ENCODE measurements around the gene RFLNA.

The RFLNA gene

DNA sequence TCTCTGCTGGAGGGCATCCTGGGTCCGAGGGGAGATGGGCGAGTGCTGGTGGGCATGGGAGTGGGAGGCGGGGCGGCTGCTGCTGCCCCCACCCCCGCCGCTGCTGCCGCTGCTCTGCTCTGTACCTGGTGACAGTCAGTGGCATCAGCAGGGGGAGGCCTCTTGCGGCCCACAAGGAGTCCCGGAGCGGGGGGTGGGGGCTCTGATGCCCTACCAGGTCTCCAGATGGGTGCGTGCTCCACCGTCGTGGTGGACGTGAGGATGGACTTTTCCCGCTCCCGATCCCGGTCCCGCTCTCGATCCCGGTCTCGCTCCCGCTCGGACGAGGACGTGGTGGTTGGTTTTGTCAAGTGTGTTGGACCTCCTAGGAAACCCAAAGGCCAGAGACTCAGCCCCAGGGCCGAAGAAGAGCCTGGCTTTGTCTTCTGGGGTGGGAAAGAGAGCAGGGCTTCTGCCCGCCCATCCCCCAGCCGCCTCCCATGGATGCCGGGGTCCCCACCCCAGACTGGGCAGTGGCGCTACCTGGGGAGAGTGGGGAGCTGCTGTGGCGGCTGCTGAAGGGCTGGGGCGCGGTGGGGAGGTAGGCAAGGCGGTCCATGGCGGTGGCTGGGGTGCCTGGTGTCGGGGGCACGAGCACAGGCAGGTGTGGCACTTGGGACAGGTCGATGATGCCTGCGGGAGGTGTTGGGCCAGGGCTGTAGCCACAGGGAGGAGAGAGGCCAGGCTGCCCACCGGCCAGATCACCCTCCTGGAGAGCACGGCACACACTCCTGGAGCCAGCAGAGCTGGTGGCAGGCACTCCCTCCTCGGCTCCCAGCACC is 45.4 kb downstream of the RFLNA start:
- DNase-seq = no peak

DNA sequence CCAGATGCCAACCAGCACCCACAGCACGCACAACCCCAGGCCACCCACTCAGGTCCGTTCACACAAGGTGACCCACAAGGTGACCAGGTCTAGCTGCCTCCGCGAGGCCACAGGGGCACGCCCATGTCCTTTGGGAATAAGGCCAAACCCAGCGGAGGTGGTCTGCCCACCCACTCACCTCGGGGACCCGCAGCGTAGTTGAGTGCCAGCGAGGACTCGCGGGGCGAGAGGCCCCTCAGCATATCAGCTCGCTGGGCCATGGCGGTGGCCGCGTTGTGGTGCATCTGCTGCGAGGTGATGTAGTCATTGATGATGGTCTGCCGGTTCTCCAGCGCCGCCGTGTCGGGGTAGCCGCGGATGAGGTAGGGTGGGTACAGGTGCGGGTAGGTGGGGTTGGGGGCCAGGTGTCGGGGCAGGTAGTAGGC is 46.8 kb downstream of the RFLNA start:
- no peak for DNase-seq

DNA sequence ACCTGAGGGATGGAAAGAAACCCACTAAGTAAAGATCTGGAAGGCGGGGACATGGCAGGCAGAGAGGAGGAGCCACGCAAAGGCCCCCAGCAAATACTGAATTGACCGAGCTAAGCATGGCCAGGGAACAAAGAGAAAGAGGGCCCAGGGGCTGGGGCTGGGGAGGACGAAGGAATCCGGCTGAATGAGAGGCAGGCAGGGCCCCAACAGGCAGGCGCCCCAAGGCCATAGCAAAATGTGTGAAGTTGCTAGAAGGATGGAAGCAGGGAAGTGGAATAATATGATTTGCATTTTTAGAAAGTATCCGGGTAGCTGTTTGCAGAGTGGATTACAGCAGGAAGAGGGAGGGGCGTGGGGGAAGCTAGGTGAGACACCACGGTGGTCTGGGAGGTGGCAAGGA is 49.1 kb downstream of the RFLNA start:
- no peak for DNase-seq

DNA sequence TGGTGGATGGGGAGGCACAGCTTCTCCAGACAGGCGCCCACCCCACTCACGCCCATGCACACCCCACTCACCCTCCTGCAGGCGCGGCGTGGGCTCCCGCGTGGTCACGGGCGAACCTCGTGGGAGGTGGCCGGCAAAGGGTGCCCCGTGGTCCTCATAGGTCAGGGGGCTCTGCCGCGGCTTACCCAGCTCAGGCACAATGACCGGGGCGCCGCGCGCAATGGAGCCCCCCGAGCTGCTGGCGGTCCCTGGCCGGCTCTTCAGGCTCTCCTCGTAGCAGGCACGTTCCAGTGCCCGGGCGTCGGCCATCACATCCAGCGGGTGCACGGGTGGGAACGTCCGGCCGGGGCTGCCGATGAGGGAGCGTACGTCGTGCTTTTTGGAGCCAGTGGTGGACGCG is 49.6 kb downstream of the RFLNA start:
- DNase-seq = no peak

DNA sequence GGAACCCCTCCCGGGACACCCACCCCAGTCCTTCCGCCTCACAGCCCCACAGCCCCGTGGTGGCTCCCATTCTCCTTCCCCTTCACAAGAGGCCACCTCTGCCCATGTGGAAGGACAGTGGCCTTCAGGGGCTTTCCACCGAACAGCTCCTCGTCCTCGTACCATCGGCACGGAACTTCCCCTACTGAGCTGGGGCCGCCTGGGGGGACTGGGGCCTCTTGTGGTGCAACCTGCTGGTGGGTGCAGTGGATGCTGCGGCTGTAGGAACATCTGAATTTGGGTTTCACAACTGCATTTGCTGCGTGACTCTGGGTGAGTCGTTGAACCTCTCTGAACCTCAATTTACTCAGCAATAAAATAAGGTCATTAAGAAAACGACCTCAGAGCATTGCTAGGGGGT is 50.9 kb downstream of the RFLNA start:
- DNase-seq = no peak

DNA sequence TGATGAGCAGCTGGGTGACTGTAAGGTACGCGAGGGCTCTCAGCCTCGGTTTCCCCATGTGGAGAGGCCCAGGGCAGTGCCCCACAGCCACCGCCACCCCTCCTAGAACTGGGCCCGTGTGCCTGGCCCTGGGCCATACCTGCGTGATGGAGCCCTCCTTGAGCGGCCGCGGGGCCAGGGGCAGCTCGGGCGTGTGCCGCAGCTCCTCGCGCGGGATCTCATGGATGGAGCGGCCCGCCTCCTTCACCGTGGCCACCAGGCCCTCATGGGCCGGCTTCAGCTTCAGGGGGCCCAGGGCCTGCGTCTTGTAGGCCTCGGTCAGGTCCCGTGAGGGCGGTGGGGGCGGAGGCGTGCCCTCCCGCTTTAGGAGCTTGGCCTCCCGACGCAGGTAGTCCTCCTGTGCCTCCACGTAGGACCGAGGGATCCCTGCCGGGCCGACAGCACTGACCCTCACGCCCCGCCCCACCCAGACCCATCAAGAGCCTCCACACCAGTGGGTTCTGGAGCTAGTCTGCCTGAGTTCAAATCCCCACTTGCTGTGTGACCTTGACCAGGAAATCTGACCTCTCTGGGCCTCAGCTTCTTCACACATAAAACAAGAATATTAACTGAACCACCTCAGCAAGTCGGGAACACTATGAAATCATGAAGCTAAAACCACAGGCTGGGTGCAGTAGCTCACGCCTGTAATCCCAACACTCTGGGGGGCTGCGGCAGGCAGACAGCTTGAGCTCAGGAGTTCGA is 51.7 kb downstream of the RFLNA start:
- no peak for DNase-seq

DNA sequence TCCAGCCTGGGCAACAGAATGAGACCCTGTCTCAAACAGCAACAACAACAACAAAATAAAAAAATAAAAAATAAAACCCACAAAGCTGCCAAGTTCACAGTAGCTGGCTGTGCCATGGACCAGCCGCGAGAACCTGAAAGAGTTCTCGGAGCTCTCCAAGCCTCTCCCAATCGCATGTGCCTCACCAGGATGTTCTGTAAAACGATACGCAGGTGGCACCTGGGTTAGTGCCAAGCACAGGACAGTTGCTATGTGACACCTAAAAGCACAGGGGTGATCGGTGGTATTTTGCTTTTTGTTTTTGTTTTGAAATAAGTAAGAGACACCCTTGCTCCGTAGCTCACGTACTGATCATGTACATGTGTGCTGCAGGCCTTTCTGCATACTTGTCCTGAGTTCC is 52.4 kb downstream of the RFLNA start:
- no peak for DNase-seq

DNA sequence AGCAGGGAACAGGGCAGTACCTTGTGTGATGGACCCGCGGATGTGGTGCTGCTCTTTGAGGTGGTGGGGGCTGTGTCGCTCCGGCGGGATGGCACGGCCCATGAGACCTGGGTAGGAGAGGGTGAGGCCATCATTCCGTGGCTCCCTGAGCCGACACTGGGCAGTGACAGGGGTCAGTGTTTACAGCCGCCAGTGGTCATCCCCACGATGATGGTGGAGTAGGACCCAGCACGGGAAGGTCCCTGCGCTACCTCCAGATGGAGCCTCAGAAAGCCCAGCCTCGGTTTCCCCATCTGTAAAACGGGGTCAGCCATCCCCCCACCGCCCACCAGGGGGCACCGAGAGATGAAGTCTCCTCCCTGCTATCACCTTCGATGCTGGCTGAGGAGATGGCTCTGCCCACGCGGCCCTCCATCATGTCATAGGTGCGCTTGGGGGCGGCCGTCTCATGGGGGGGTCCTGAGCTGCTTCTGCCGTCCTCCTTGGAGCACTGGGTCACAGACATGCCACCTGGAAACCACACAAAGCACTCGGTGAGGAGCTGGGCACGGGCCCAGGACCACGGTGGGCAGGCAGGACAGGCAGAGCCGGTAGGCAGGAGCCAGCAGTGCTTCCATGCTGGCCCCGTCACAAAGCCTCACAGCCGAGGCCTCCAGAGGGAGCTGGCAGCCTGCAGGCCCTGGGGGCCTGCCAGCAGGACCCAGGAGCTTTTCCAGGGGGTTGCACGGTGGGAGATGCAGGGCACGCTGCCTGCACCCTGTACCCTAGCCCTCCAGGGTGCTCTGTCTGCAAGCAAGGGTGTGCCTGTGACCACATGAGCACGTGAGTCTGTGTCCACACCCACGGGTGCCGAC is 53.1 kb downstream of the RFLNA start:
- DNase-seq = peak; percentile 27

DNA sequence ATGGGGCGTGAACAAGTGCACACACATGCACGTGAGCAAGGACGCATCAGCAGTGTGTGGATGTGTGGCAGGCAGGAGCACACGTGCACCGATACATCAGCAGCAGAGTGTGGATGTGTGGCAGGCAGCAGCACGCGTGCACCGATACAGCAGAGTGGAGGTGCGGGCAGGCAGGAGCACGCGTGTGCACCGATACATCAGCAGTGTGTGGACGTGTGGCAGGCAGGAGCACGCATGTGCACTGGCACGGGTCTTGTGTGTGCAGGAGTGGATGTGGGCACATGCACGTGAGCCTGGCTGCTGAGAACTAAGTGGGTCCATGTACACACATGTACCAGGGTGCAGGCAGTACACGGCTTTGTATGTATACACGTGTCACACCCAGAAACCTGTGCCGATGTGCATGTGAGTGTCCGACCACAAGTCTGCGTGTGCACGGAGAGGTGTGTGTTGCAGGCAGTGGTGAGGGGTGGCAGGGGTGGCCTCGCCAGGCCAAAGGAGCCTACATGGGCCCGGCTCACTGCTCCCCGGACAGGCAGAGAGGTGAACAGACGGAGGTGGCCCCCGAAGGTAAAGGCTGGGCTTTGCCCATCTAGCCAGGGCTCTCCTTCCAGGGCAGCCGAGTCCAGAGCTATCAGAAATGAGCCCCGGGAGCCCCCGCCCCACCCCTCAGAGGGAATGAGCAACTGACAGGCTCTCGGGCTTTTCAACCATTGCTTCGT is 53.9 kb downstream of the RFLNA start:
- DNase-seq = no peak

DNA sequence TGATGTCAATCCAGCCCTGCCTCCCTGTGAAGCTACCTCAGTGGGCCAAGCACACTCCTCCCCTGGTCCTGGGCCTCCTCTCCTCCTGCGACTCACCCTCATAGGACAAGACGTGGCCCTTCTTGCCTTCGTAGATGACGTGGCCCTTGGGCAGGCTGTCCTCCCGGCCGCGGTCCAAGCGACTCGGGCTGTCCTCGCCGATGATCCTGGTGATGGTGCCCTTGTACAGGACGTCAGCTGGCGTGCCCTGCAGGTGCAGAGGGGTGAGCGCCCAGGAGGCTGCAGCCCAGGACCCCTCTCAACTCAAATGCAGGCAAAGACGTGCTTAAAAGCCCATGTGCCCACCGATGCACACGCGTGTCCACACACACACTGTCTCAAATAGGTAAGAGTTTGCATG is 55.6 kb downstream of the RFLNA start:
- no peak for DNase-seq

DNA sequence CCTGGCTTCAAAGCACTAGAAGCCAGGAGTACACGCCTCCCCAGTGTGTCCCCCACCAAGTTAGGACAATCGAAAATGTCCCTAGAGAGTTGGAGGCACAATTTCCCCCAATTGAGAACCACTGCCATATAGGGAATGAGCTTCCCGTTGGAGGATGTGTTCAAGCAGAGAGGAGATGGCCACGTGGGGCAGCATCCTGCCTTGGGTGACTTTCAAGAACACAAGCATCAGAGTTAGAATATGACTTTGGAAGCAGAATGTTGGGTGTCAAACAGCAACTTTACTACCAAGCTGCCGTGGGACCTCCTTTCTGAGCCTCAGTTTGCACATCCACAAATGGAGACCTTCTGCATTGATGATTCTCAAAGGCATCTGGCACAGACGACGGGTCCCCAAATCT is 56.5 kb downstream of the RFLNA start:
- DNase-seq = no peak

DNA sequence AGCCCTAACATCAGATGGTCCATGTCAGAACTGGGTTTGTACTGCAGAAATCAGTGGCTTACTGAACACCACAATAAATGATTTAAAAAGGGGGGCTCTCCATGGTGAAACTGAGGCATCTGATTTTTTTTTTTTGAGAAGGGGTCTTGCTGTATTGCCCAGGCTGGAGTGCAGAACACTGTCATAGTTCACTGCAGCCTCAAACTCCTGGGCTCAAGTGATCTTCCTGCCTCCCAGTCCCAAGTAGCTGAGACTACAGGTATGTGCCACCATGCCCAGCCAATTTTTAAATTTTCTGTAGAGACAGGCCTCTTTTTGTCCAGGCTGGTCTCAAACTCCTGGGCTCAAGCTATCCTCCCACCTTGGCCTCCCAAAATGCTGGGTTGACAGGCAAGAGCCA is 57.4 kb downstream of the RFLNA start:
- DNase-seq = no peak

DNA sequence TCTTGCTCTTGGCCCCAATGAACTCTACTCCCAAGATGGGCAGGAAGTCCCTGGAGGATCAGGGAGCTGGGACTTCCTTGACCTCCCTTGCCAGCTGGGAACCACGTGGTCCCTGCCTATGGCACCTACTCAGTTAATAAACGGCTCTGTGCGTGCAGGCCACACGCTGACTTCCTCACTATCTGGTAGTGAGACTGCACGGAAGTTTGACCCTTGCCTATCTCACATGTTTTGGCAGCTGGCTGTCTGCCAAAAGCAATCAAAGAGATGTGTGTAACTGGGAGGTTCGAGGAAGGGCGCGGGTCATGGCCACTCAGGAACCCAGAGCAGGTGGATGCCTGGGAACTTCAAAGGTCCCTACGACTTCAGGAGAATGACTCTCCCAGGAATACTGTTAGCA is 57.9 kb downstream of the RFLNA start:
- no peak for DNase-seq

DNA sequence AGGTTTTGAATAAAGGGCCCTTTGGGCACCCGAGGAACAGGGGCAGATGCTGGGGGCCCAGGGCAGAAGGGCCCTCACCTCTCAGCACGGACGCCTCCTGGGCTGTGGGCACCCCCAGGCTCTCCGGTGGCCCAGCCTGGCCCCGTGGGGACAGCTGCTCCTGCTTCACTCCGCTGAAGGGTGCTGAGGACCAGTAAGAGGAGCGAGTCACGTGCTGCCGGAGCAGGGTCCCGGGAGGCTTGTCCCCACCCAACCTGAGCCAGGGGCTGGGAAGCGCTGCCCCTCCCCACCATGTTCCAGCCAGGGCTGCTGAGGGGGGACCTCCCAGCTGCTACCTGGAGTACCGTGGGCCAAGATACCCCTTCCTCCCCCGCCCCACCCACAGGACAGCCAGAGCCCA is 59.5 kb downstream of the RFLNA start:
- DNase-seq = no peak

DNA sequence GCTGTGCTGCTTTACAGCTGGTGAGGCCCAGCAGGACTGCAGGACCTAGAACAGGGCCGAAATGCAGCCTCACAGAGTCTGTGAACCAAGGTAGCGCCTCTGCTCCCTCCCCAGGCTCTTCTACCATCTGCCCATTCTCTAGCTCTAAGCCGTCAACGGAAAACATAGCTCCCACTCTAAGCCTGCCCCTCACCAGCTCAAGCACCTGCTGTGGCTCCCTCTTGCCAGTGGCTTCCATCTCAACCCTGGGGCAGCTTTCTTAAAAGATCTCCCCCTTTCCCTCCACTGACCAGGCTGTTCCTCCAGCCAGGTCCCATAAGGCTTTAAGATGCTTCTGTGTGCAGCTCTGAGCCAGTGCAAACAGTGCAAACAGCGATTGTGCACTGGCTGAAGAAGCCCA is 61.3 kb downstream of the RFLNA start:
- no peak for DNase-seq

DNA sequence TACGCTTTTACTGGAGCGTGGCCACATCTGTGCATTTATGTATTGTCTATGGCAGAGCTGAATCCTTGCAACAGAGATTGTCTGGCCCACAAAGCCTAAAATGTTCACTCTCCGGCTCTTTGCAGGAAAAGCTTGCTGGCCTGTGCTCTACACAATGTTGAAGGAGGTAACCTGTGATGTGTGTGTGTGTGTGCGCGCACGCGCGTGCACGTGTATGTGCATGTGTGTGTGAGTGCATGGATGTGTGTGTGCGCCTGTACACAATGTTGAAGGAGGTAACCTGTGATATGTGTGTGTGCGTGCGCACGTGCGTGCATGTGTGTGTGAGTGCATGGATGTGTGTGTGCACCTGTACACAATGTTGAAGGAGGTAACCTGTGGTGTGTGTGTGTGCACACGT is 62.7 kb downstream of the RFLNA start:
- no peak for DNase-seq

DNA sequence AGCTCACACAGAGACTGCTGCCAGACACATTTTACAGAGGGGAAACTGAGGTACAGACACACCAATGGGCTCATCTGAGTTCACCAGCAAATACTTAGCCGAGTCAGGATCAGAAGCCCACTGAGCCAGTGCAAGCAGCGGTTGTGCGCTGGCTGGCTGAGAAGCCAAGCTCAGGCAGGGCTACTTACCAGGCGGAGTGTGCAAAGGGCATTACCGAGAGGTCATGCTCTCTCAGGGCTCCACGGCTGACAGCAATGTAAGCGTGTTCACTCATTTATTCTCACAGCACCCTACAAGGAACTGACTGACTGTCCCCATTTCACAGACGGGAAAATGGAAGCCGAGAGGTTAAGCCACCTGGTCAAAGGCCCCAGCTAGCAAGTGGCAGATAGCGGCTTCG is 63.7 kb downstream of the RFLNA start:
- no peak for DNase-seq

DNA sequence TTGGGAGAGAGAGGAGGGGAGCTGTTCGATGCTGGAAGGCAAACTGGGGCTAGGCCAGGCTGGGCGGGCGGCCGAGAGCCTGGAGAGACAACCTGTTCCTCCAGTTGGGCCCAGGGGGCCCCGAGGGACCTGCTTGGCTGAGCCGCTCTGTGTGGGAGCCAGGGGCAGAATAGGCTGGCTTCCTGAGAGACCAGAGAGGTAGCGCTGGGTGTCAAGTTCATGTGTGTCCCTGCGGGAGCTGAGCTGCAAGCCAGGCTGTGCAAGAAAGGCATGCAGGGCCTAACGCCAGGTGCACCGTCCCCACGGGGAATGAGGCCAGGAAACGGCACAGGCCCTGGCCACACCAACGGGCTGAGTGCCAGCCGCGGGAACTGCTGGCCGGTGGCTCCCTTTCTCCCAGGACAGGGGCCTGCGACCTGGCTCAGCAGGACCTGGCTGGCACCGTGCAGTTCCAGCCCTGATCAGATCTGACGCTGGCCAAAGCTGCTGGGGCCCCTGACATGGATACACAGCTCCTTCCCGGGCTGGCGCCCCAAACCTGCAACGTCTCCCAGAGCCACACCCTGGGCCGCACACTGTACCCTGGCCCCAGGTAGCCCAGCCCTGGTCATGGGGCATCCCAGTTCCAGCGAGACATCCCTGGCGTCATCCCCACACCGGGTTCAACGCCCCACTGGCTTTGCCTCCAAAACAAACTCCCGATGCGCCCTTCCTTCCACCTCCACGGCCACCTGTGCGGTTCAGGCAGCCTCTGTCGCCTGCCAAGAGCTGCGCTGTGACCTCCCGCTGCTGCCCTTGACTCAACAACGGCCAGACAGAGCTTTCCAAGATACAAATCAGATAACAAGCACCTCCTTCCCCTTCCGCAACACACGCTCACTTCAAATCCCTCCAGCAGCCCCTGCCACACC is 65.0 kb downstream of the RFLNA start:
- DNase-seq = no peak

DNA sequence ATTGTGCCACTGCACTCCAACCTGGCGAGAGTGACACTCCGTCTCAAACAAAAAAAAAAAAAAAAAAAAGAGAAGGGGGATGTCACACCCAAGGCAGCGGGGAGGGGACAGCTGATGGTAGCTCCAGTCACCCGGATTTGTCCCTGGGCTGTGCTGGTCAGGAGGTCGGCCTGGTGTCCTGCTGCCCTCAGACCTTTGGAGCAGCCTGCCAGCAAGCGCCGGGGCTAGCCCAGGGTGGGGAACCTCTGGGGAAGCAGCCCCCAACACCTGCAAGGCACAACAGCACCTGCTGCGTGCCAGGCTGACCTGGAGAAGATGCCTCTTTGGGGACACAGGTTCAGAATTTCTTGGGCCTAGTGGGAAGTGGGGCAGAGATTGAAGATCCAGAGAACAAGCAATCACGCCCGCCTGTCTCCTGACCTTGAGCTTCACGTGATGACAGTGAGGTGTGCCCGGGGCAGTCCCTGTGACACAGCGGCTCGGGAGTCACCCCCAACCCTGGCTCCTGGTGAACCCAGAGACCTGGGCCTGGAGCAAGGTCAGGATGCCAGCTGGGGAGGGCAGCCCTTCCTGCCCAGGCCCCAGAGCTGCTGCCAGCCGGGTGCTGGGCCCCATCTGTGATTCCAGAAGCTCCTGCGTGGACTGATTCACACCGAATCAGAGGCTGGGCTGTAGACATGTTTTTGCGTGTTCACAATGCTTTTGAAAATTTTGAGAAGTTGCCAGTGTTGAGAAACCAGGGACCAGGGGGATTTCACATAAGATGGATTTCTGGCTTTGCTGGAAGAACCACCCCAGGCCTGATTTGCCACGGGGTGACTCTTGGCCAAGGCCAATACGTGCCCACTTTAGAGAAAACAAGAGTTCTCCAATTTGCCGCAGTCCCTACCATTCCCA is 66.4 kb downstream of the RFLNA start:
- no peak for DNase-seq

DNA sequence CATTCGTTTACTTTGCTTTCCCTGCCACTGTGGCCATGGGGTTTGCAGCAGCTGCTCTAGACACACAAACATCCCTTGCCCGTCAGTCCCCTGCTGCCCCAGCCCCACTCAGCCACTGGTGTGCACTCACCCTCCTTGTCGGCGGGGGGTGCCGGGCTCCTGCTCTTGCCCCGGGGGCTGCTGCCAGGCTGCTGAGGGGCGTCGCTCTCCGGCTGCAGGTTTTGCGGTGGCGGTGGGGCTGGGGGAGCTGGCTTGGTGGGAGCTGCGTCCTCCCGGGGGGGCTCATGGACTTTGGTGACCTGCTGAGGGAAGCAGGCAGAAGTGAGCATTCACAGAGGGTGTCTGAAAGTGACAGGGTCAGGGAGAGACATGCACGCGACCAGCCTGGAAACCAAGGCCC is 67.1 kb downstream of the RFLNA start:
- DNase-seq = no peak
